Endodermal cell (in vitro differentiated cells): ENCODE results near the gene CASK. TPM values are rescaled to one million over a fixed set of nuclear protein-coding genes. Genes with fewer than 3 reads are reported as not detected.

ENCODE experiments used
- DNase-seq: peaks from one replicate; pipeline ENCODE4 v3.0.0-alpha.2; 2017
- H3K27ac ChIP-seq: 2 replicates; pipeline ENCODE4 v1.5.1; 2013; ENCODE audit warnings: mild to moderate bottlenecking, low read depth, low read length, moderate library complexity
- H3K27me3 ChIP-seq: 2 replicates; pipeline ENCODE4 v1.6.1; 2013; ENCODE audit warnings: mild to moderate bottlenecking, low read length, moderate library complexity; ENCODE audit not compliant: insufficient read depth, control insufficient read depth, poor library complexity, severe bottlenecking
- H3K36me3 ChIP-seq: 2 replicates; pipeline ENCODE4 v1.7.0; 2013; ENCODE audit warnings: mild to moderate bottlenecking, low read length, moderate library complexity; ENCODE audit not compliant: control insufficient read depth, insufficient read depth
- H3K4me1 ChIP-seq: one replicate; pipeline ENCODE4 v1.7.0; 2013; ENCODE audit warnings: low read length; ENCODE audit not compliant: control insufficient read depth, insufficient read depth
- H3K4me3 ChIP-seq: 2 replicates; pipeline ENCODE4 v1.5.1; 2013; ENCODE audit warnings: mild to moderate bottlenecking, low read length, moderate library complexity
- H3K9ac ChIP-seq: 2 replicates; pipeline ENCODE4 v1.6.1; 2013; ENCODE audit warnings: mild to moderate bottlenecking, low read length, moderate library complexity; ENCODE audit not compliant: poor library complexity, severe bottlenecking; ENCODE audit errors: extremely low read depth
- H3K9me3 ChIP-seq: 2 replicates; pipeline ENCODE4 v1.6.1; 2013; ENCODE audit warnings: mild to moderate bottlenecking, low read length, moderate library complexity; ENCODE audit not compliant: control insufficient read depth
- H3K27ac Mint-ChIP-seq: 2 replicates; pipeline ENCODE4 v1.8.0; 2020; ENCODE audit warnings: mixed read lengths
- H3K27me3 Mint-ChIP-seq: 2 replicates; pipeline ENCODE4 v1.8.0; 2021; ENCODE audit warnings: mild to moderate bottlenecking, mixed read lengths; ENCODE audit not compliant: insufficient read depth
- H3K36me3 Mint-ChIP-seq: 2 replicates; pipeline ENCODE4 v1.8.0; 2020; ENCODE audit warnings: low read depth, mixed read lengths
- H3K4me1 Mint-ChIP-seq: 2 replicates; pipeline ENCODE4 v1.8.0; 2020; ENCODE audit warnings: mixed read lengths
- H3K4me3 Mint-ChIP-seq: 2 replicates; pipeline ENCODE4 v1.8.0; 2020; ENCODE audit warnings: mild to moderate bottlenecking, moderate library complexity, mixed read lengths
- H3K9me3 Mint-ChIP-seq: 2 replicates; pipeline ENCODE4 v1.8.0; 2020; ENCODE audit warnings: mild to moderate bottlenecking, mixed read lengths
- WGBS, 2 experiments: methylation state at CpG; one replicate each; pipeline versions ENCODE4 v1.1.5 to v1.1.7; 2013; ENCODE audit warnings: missing lambda C conversion rate in 2 of 2, mixed read lengths in 1 of 2; ENCODE audit not compliant: insufficient coverage in 1 of 2, insufficient read length in 1 of 2; 5-methylcytosine and 5-hydroxymethylcytosine counted together
- total RNA-seq, 2 donors: library from RNA; stranded (reverse); fragmentation: NEBNext Ultra II Directional in 1 of 2; extraction: Animal tissue kit (Norgen Biotek cat#: 25700) in 1 of 2; gene quantifications; 2 replicates in 1 of 2; 3 replicates in 1 of 2; pipeline ENCODE4 v1.2.1, GENCODE V29; 2021
- TF ChIP-seq, protein P1 (sequence below): fragments of 200-600 bp; sonication (generic); conservative IDR thresholded peaks from 2 replicates; pipeline ENCODE4 v1.5.0; 2021; ENCODE audit warnings: antibody characterized with exemption, mild to moderate bottlenecking

CASK gene
- total RNA-seq, 2 donors from 2014 or later: 79.1 to 87.1 TPM

DNA sequence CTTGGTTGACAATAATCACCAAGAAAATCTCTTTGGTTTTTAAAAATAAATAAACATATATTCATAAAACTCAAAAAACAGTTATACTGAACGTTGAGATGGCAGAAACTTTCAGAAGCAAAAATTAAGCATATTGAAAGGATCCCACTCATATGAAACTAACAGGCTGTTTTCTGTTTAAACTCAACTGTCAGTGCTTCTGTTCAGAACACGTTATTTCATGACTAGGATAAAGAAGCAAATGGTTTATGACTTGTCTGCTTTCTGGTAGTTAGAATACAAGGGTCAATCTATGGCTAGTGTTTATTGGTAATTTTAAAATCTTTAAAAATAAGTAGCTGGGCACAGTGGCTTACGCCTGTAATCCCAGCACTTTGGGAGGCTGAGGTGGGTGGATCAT, 195.2 kb downstream of the CASK start:
- 100% methylated on average over 2 of the region's 3 CpGs; no CpG with 5 or more reads in 1 of the 2 experiments for WGBS, 2 experiments
- H3K4me3 ChIP-seq: no peak overlapping the region
- TF ChIP-seq, protein P1, sequence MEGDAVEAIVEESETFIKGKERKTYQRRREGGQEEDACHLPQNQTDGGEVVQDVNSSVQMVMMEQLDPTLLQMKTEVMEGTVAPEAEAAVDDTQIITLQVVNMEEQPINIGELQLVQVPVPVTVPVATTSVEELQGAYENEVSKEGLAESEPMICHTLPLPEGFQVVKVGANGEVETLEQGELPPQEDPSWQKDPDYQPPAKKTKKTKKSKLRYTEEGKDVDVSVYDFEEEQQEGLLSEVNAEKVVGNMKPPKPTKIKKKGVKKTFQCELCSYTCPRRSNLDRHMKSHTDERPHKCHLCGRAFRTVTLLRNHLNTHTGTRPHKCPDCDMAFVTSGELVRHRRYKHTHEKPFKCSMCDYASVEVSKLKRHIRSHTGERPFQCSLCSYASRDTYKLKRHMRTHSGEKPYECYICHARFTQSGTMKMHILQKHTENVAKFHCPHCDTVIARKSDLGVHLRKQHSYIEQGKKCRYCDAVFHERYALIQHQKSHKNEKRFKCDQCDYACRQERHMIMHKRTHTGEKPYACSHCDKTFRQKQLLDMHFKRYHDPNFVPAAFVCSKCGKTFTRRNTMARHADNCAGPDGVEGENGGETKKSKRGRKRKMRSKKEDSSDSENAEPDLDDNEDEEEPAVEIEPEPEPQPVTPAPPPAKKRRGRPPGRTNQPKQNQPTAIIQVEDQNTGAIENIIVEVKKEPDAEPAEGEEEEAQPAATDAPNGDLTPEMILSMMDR: no peak
- H3K4me3 Mint-ChIP-seq: no peak overlapping the region
- H3K27me3 ChIP-seq: no peaks in the 10 kb centered on the region
- H3K4me1 ChIP-seq: no peaks in the 10 kb centered on the region
- H3K27ac ChIP-seq: no peak overlapping the region
- no peaks in the 10 kb centered on the region for H3K36me3 ChIP-seq
- H3K27ac Mint-ChIP-seq: no peak overlapping the region
- peaks cover 17% of the 10 kb centered on the region for H3K9me3 Mint-ChIP-seq
- no peak overlapping the region for H3K9ac ChIP-seq
- no peaks in the 10 kb centered on the region for H3K4me1 Mint-ChIP-seq
- no peak for DNase-seq
- H3K36me3 Mint-ChIP-seq: no peaks in the 10 kb centered on the region
- no peaks in the 10 kb centered on the region for H3K27me3 Mint-ChIP-seq
- no peaks in the 10 kb centered on the region for H3K9me3 ChIP-seq

DNA sequence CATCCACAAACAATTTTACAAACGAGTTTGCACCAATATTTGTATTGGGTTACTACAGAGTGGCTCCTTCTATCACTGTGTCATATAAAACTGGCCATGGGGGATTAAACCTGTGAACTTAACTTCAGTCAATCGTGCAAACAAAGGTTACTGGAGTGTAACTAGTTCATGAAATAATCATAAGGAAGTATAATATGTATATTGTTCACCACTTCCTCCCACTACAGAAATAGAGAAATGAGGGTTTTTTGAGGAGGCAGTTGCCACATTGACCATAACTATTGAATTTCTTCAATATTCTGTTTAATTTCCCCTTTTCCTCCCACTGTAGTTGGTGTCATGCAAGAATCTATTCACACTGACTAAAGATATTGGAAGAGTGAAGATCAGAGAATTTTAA, 199.5 kb downstream of the CASK start, which contains the start of gene GPR82:
Gene GPR82, plus strand, starts transcription at position 356 of the 400 bp plus-strand sequence. CDS start 2,846 bp downstream, outside the sequence.
- H3K4me3 ChIP-seq: no peak within 1 kb of the TSS
- Mint-ChIP-seq H3K36me3 (peaks cover 13% of the 10 kb centered on the region), H3K27ac (no peak within 1 kb of the TSS), H3K27me3 (no peaks in the 10 kb centered on the region), H3K9me3 (peaks cover 34% of the 10 kb centered on the region), H3K4me3 (no peak within 1 kb of the TSS), H3K4me1 (peaks cover 2% of the 10 kb centered on the region)
- H3K36me3 ChIP-seq: peaks cover 6% of the 10 kb centered on the region
- no peaks in the 10 kb centered on the region for H3K4me1 ChIP-seq
- no peak within 1 kb of the TSS for H3K27ac ChIP-seq
- no peak within 1 kb of the TSS for H3K9ac ChIP-seq
- H3K9me3 ChIP-seq: peaks cover 20% of the 10 kb centered on the region
- no CpG with 5 or more reads among the region's 2 CpGs for WGBS, 2 experiments
- no peak for DNase-seq
- H3K27me3 ChIP-seq: no peaks in the 10 kb centered on the region
- TF ChIP-seq, protein P1: no peak

DNA sequence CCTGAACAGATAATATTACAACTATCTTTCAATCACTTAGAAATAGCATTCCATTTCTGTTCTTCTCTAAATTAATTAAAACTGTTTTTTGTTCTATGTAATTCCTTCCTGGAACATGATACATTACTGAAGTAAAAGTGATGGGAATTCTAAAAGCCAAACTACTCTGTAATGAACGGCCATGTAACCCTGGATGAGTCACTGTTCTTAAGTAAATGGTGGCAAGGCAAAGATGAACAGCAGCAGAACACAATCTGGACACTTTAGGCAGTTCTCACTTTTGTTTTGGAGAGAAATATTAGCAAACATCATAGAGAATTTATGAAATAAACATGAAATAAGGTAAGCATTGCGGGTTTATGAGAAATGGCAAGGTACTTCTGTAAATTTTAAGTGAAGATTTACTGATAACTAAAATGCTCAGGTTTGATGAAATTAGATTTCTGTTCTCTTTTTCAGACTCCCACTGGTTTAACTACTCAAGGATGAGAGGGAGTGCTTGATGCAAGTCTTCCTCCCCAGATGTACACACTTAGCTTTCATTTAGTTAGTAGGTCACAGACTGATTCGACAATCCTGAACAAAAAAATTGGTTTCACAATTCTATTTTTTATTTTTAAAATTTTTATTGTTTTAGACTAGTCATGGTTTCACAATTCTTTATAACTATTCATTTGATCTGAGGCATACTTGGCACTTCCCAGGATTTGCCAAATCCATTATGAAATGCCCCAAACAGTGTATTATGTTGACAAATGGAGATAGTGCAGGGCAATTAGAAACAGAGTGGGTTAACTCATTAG, 200.3 kb downstream of the CASK start:
- no peak for DNase-seq
- peaks cover 6% of the 10 kb centered on the region for H3K36me3 ChIP-seq
- H3K27me3 Mint-ChIP-seq: no peaks in the 10 kb centered on the region
- no peak overlapping the region for H3K27ac Mint-ChIP-seq
- peaks cover 42% of the 10 kb centered on the region for H3K9me3 Mint-ChIP-seq
- no peak overlapping the region for H3K4me3 Mint-ChIP-seq
- no peak overlapping the region for H3K9ac ChIP-seq
- peaks cover 16% of the 10 kb centered on the region for H3K36me3 Mint-ChIP-seq
- WGBS, 2 experiments: 100% methylated on average over 2 of the region's 3 CpGs; no CpG with 5 or more reads in 1 of the 2 experiments
- no peaks in the 10 kb centered on the region for H3K4me1 ChIP-seq
- H3K9me3 ChIP-seq: peaks cover 28% of the 10 kb centered on the region
- H3K27me3 ChIP-seq: no peaks in the 10 kb centered on the region
- TF ChIP-seq, protein P1: no peak
- H3K27ac ChIP-seq: no peak overlapping the region
- peaks cover 5% of the 10 kb centered on the region for H3K4me1 Mint-ChIP-seq
- no peak overlapping the region for H3K4me3 ChIP-seq
